HCEC 1CT (cell line): ENCODE data around the gene ELMOD1.
A peak's percentile ranks its signal among the peaks of the same experiment; 100 is the strongest.
"Not testable (repeated sequence)": the region's sequence is repeated elsewhere in the genome, so short reads cannot be mapped to it uniquely, and the experiment has no call there.

Experiments used
- DNase-seq: peaks from one replicate; pipeline ENCODE4 v3.0.0-alpha.2; 2017

ELMOD1 gene

GRCh38 chr11:107590460-107591377, at the start of gene ELMOD1:
Gene ELMOD1, plus strand, starts transcription at chr11:107591147. Its CDS starts 27,043 bp downstream, at chr11:107618190.
- DNase-seq = peak; percentile 70

GRCh38 chr11:107545101-107545514, 45.8 kb upstream of the ELMOD1 start:
- peak; percentile 61 for DNase-seq

DNA sequence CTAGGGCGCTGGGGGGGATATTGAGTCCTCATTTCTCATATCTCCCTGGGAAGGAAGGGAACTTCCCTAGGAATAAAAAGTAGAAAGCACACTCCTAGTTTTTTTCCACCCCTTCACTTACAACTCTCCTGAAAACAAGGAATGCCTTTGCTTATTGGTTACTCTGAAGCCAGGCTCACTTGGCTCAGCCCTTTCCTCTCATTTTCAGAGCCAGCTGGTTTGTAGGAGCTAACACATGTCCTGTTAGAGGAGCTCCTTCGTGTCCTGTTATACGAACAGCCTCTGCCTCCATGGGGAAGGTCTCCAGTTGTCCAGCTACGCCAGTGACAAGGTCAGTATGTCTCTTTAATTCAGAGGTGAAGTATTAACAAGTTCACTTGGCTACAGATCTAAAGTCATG, 43.0 kb upstream of the ELMOD1 start:
- DNase-seq = no peak

DNA sequence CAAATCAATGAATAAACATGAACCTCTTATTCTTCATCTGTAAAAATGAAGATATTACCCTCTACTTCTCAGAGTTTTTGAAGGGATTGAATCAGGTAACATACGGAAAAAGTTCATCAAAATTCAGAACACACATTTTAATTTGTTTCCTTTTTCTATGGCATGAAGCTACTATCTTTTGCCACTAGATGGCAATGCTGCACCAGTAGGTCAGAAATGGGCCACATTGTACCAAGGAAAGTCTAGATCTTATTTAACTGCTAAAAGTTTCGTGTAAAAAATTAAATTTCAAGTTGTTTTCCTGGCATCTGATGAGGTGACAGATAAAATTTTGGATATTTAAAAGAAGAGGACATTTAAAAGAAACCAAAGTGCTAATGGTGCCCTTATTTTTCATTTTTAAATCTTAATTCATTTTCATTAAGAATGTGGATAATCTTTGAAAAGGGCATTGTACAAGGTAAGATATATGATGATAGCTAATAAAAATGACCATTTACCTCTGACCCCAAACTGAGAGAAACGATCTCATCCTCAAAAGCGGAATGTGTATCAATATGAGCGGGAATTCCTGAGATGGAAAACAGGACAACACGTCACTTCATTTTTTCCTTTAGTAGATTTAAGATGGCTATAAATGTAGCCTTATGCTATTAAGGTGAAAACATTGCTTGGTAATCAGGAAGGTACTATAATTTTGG, 41.5 kb upstream of the ELMOD1 start:
- peak; percentile 35 for DNase-seq

DNA sequence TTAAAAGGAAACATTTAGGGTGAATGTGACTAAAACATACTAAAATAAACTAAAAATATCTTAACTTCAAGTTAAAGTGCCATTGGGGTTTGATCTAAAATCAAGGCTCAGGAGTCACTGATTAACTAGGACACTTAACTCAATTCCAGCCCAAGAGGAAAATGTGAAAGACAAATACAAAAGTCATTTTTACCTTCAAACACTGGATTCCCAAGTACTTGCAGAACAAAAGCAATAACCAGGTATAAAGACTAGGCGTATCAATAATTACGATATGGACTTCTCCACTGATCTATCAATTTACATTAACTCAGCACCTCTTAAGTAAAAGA, 41.0 kb upstream of the ELMOD1 start:
- DNase-seq = no peak

- no peak for DNase-seq
These were observed 40.6 kb upstream of the ELMOD1 start for GRCh38 chr11:107550304-107550703.

- peak; percentile 81 for DNase-seq
These were observed 29.3 kb upstream of the ELMOD1 start for GRCh38 chr11:107561688-107562087.

GRCh38 chr11:107562647-107563208, 28.2 kb upstream of the ELMOD1 start:
- DNase-seq = peak; percentile 94

DNA sequence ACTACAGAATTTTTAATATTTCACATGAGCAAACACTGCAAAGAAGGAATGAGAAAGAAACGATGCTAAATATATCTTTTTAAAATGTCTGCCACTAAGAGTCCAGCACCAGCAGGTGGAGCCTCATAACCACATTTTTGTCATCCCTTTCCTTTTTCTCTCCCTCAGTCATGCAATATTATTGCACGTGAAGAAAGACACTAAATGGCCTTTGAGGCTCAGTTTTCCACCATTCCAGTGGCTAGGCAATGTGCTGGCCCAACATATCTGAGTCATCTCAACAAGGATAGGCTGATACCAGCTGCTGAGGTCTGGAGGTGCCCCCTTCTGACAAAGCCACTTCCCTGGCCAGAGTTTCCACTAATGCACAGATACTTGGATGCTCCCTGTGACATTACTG, 27.2 kb upstream of the ELMOD1 start:
- DNase-seq = peak; percentile 71

DNA sequence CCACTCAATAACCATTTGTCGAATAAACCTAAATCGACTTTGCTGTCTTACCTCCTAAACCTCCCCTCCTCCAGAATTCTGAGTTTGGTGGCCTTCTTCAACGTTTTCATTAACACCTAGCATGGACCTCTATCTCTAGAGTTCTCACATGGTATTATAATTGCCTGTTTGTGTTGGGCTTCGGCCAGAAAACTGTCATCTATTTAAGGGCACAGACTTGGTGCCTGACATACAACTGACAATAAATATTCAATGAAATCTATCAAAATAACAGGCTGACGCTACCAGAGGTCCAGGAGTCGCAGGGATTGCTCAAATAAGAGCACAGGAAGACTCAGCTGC, 26.1 kb upstream of the ELMOD1 start:
- DNase-seq = no peak

GRCh38 chr11:107565219-107565937, 25.6 kb upstream of the ELMOD1 start, which contains the start of gene ALKBH8:
Gene ALKBH8, minus strand, starts transcription at chr11:107565735. Its CDS starts 4,842 bp downstream, at chr11:107560893.
- DNase-seq = peak; percentile 70

DNA sequence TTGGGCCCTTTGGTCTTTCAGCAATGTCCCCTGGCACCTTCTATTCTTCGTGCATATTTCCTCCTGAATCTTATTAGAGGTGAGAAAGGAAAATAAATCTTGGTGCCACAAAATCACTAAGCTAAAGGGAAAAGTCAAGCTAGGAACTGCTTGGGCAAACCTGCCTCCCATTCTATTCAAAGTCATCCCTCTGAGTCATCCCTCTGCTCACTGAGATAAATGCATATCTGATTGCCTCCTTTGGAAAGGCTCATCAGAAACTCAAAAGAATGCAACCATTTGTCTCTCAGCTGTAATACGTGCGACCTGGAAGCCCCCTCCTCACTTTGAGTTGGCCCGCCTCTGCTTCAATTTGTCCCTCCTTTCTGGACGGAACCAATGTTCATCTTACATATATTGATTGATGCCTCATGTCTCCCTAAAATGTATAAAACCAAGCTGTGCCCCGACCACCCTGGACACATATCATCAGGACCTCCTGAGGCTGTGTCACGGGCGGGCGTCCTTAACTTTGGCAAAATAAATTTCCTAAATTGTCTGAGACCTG, 24.9 kb upstream of the ELMOD1 start:
- DNase-seq = not testable (repeated sequence)

- DNase-seq = no peak
These were observed 24.4 kb upstream of the ELMOD1 start for GRCh38 chr11:107566569-107566968.

DNA sequence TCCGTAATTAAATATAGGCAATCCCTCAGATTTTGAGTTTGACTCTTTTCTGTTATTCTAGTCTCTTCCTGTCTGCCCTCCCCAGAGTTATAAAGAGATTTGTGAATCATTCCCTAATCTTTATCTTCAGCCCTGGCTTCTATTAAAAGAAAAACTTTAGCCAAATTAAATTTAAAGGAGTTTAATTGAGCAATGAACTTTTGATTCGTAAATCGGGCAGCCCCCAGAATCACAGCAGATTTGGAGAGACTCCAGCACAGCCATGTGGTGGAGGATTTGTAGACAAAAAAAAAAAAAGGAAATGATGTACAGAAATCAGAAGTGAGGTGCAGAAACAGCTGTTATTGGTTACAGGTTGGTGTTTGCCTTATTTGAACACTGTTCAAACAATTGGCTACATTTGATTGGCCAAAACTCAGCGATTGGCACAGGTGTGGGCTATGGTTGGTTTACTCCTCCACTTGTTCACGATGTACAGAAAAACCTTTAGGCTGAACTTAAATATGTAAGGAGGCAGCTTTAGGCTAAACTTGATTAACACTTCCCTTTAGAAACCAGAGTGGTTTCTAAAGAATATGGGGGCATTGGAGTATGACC, 23.1 kb upstream of the ELMOD1 start:
- DNase-seq = no peak

DNA sequence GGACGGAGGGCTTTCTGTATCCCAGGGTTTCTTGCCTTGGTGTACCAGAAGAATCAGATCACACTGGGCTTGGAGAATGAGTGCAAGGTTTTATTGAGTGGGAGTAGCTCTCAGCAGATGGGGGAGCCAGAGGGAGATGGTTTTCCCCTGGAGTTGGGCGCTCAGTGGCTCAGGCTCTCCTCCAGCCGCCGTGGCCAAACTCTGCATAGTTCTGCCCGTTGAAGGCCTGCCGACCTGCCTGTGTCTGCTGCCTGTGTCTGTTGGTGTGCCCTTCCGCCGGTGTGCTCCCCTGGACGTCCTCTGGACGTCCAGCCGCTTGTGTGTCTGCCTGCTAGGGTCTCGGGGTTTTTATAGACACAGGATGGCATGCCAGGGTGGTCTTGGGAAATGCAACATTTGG, 20.9 kb upstream of the ELMOD1 start:
- no peak for DNase-seq

- DNase-seq = no peak
These were observed 17.5 kb upstream of the ELMOD1 start for GRCh38 chr11:107573438-107573837.

- peak; percentile 47 for DNase-seq
These were observed 14.2 kb upstream of the ELMOD1 start for GRCh38 chr11:107576497-107577345.

- no peak for DNase-seq
These were observed 13.6 kb upstream of the ELMOD1 start for GRCh38 chr11:107577346-107577711.

GRCh38 chr11:107579169-107579568, 11.8 kb upstream of the ELMOD1 start:
- DNase-seq = not testable (repeated sequence)

- DNase-seq = no peak
These were observed 9.8 kb upstream of the ELMOD1 start for GRCh38 chr11:107581147-107581546.

DNA sequence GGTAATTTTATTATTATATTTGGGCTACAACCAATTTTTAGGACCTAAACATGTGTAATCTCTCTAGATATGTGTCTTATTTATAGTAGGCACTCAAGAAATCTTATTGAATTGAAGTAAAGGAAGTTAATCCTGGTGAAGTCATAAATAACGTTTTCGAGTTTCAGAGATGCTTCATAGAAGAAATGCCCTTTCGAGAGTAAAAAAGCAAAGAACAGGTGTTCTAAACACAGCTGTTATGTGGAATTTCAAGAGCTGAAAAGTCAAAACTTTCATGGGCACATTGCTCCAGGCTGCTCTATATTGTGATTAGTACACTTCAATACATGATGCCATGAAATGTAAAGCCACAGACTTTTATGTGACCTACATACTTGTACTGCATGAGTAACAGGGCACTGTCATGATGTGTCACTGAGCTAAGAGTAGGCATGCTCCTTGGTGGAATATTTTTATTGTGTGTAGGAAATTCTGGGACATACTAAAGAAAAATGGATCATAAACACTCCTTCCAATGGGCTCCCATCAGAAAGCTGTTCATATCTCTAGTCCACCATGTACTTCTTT, 7.2 kb upstream of the ELMOD1 start:
- peak; percentile 78 for DNase-seq
